Liver (tissue), 9 donors: ENCODE results near the gene MYOF. TPM values are rescaled to one million over a fixed set of nuclear protein-coding genes. Genes with fewer than 3 reads are reported as not detected.

Source experiments
- DNase-seq: peaks from one replicate; pipeline ENCODE4 v3.0.0-alpha.2; 2017; ENCODE audit warnings: low spot score
- H3K27ac ChIP-seq, 2 donors: one replicate each; pipeline ENCODE4 v1.7.0; 2013; ENCODE audit warnings: inconsistent platforms in 2 of 2, low read length in 2 of 2, control low read depth in 1 of 2, low read depth in 1 of 2, mild to moderate bottlenecking in 1 of 2
- H3K27me3 ChIP-seq, 4 donors: one replicate each; pipeline versions ENCODE4 v1.6.1 to v1.7.0; 2013; ENCODE audit warnings: low read length in 3 of 4, inconsistent platforms in 1 of 4, mild to moderate bottlenecking in 1 of 4, moderate library complexity in 1 of 4; ENCODE audit not compliant: control insufficient read depth in 4 of 4, insufficient read depth in 4 of 4
- H3K36me3 ChIP-seq, 4 donors: one replicate each; pipeline versions ENCODE4 v1.6.1 to v1.7.0; 2013; ENCODE audit warnings: low read length in 3 of 4, mild to moderate bottlenecking in 3 of 4, low read depth in 1 of 4, moderate library complexity in 1 of 4; ENCODE audit not compliant: control insufficient read depth in 4 of 4, insufficient read depth in 3 of 4
- H3K4me1 ChIP-seq, 4 donors: one replicate each; pipeline versions ENCODE4 v1.6.1 to v1.7.0; 2013; ENCODE audit warnings: low read length in 3 of 4, mild to moderate bottlenecking in 3 of 4, moderate library complexity in 1 of 4; ENCODE audit not compliant: control insufficient read depth in 4 of 4, insufficient read depth in 4 of 4
- H3K4me3 ChIP-seq, 3 donors: one replicate each; pipeline versions ENCODE4 v1.6.1 to v1.7.0; 2013; ENCODE audit warnings: low read length in 3 of 3, control low read depth in 1 of 3, low read depth in 1 of 3, mild to moderate bottlenecking in 1 of 3
- H3K9ac ChIP-seq, 2 donors: one replicate each; pipeline ENCODE4 v1.7.0; 2013; ENCODE audit warnings: low read length in 2 of 2, mild to moderate bottlenecking in 2 of 2, moderate library complexity in 2 of 2, control low read depth in 1 of 2, low read depth in 1 of 2
- H3K9me3 ChIP-seq, 4 donors: one replicate each; pipeline versions ENCODE4 v1.6.1 to v1.7.0; 2013; ENCODE audit warnings: low read length in 3 of 4; ENCODE audit not compliant: control insufficient read depth in 4 of 4
- ATF3 ChIP-seq: IDR thresholded peaks from 2 replicates; pipeline ENCODE4 v1.6.1; 2016; ENCODE audit warnings: antibody characterized with exemption
- EGR1 ChIP-seq, 2 donors: IDR thresholded peaks; 2 replicates each; pipeline ENCODE4 v1.6.1; 2016 to 2018; ENCODE audit warnings: antibody characterized with exemption in 2 of 2, low read depth in 2 of 2
- FOXA1 ChIP-seq: IDR thresholded peaks from 2 replicates; pipeline ENCODE4 v1.6.1; 2016; ENCODE audit warnings: antibody characterized with exemption
- GABPA ChIP-seq, 2 donors: IDR thresholded peaks in 1 of 2; conservative IDR thresholded peaks in 1 of 2; 2 replicates each; pipeline ENCODE4 v1.6.1; 2016; ENCODE audit warnings: antibody characterized with exemption in 2 of 2, mild to moderate bottlenecking in 1 of 2, moderate library complexity in 1 of 2
- HNF4A ChIP-seq, 2 donors: conservative IDR thresholded peaks; 2 replicates each; pipeline ENCODE4 v1.6.1; 2016; ENCODE audit warnings: antibody characterized with exemption in 2 of 2, mild to moderate bottlenecking in 2 of 2
- HNF4G ChIP-seq: IDR thresholded peaks from 2 replicates; pipeline ENCODE4 v1.6.1; 2016; ENCODE audit warnings: antibody characterized with exemption
- JUND ChIP-seq, 2 donors: IDR thresholded peaks; 2 replicates each; pipeline ENCODE4 v1.6.1; 2016; ENCODE audit warnings: antibody characterized with exemption in 2 of 2
- MAX ChIP-seq: IDR thresholded peaks from 2 replicates; pipeline ENCODE4 v1.6.1; 2016; ENCODE audit warnings: antibody characterized with exemption
- NR2F2 ChIP-seq: IDR thresholded peaks from 2 replicates; pipeline ENCODE4 v1.6.1; 2016; ENCODE audit warnings: antibody characterized with exemption
- RAD21 ChIP-seq, 2 donors: IDR thresholded peaks; 2 replicates each; pipeline ENCODE4 v1.6.1; 2016; ENCODE audit warnings: antibody characterized with exemption in 2 of 2, mild to moderate bottlenecking in 2 of 2
- REST ChIP-seq: IDR thresholded peaks from 2 replicates; pipeline ENCODE4 v1.6.1; 2016; ENCODE audit warnings: antibody characterized with exemption, mild to moderate bottlenecking
- RXRA ChIP-seq, 2 donors: IDR thresholded peaks; 2 replicates each; pipeline ENCODE4 v1.6.1; 2017 to 2018; ENCODE audit warnings: antibody characterized with exemption in 2 of 2, mild to moderate bottlenecking in 1 of 2
- SP1 ChIP-seq: IDR thresholded peaks from 2 replicates; pipeline ENCODE4 v1.6.1; 2018; ENCODE audit warnings: antibody characterized with exemption, mild to moderate bottlenecking
- TAF1 ChIP-seq: conservative IDR thresholded peaks from 2 replicates; pipeline ENCODE4 v1.6.1; 2016; ENCODE audit warnings: antibody characterized with exemption, mild to moderate bottlenecking
- YY1 ChIP-seq: IDR thresholded peaks from 2 replicates; pipeline ENCODE4 v1.6.1; 2016; ENCODE audit warnings: antibody characterized with exemption, mild to moderate bottlenecking
- WGBS: extraction: QIAGEN DNeasy Blood & Tissue Kit; methylation state at CpG from one replicate; pipeline ENCODE4 v1.1.7; 2013; 5-methylcytosine and 5-hydroxymethylcytosine counted together
- polyA plus RNA-seq, 2 donors: library from polyadenylated mRNA; stranded (reverse) in 1 of 2; unstranded in 1 of 2; fragments of 200-250 nt in 1 of 2; fragments of >200 nt in 1 of 2; fragmentation: Nextera tagmentation in 1 of 2; extraction: Ambion mirVana in 1 of 2; gene quantifications; one replicate each; pipeline versions ENCODE4 v1.2.1 to v1.2.3, GENCODE V29; 2013 to 2015
- total RNA-seq, 2 donors: library from RNA; depleted of rRNA; stranded (reverse); fragments of >200 nt; gene quantifications; one replicate each; pipeline ENCODE4 v1.2.3, GENCODE V29; 2014
- TF ChIP-seq, protein P1 (sequence below): IDR thresholded peaks from 2 replicates; pipeline ENCODE4 v1.6.1; 2016; ENCODE audit warnings: antibody characterized with exemption
- TF ChIP-seq, protein P2 (sequence below): fragments of 150-350 bp; IDR thresholded peaks from 2 replicates; pipeline ENCODE4 v1.5.1; 2017; ENCODE audit warnings: improper control_type of control experiment, low read depth, low read length; ENCODE audit not compliant: missing input control
- donor health status: healthy.
- donor health status: healthy.
- donor health status: healthy.
- donor health status: healthy.
- donor health status: healthy.

MYOF gene
- total and polyA plus RNA-seq, 4 donors: 0.89 to 5.7 (median 3.2) TPM

GRCh38 chr10:93464776-93465388 is 17.3 kb downstream of the MYOF start:
- no peaks in the 10 kb centered on the region for H3K9me3 ChIP-seq
- WGBS: 93% methylated on average over 5 of the region's 5 CpGs
- H3K27me3 ChIP-seq: no peaks in the 10 kb centered on the region
- no peak for TF ChIP-seq YY1
- TF ChIP-seq HNF4G: no peak
- no peak for TF ChIP-seq RXRA (IDR thresholded peaks at IDR 0.05)
- H3K4me1 ChIP-seq: peaks cover 0 to 10% (median 4%) of the 10 kb centered on the region in 4 donors
- no peaks in the 10 kb centered on the region for H3K36me3 ChIP-seq
- no peak overlapping the region for H3K9ac ChIP-seq
- DNase-seq: no peak
- no peak overlapping the region for H3K27ac ChIP-seq
- no peak overlapping the region for H3K4me3 ChIP-seq

- H3K27ac ChIP-seq: no peak overlapping the region
- WGBS: 80% methylated on average over 6 of the region's 6 CpGs
- no peak overlapping the region for H3K9ac ChIP-seq
- no peak for DNase-seq
- H3K9me3 ChIP-seq: no peaks in the 10 kb centered on the region
- H3K27me3 ChIP-seq: no peaks in the 10 kb centered on the region
- H3K4me3 ChIP-seq: no peak overlapping the region
- TF ChIP-seq YY1 (no peak), RAD21 (IDR thresholded peaks at IDR 0.05) (no peak), NR2F2 (no peak), GABPA (IDR thresholded peaks at IDR 0.05 in 1 of 2, conservative IDR thresholded peaks at IDR 0.05 in 1 of 2) (no peak), ATF3 (no peak), RXRA (IDR thresholded peaks at IDR 0.05) (no peak), TAF1 (no peak), REST (no peak), JUND (IDR thresholded peaks at IDR 0.05) (no peak), EGR1 (IDR thresholded peaks at IDR 0.05; ENCODE audit: low read depth in 2 of 2) (no peak), FOXA1 (no peak), SP1 (no peak), MAX (no peak), HNF4A (conservative IDR thresholded peaks at IDR 0.05) (no peak)
- TF ChIP-seq, protein P1, sequence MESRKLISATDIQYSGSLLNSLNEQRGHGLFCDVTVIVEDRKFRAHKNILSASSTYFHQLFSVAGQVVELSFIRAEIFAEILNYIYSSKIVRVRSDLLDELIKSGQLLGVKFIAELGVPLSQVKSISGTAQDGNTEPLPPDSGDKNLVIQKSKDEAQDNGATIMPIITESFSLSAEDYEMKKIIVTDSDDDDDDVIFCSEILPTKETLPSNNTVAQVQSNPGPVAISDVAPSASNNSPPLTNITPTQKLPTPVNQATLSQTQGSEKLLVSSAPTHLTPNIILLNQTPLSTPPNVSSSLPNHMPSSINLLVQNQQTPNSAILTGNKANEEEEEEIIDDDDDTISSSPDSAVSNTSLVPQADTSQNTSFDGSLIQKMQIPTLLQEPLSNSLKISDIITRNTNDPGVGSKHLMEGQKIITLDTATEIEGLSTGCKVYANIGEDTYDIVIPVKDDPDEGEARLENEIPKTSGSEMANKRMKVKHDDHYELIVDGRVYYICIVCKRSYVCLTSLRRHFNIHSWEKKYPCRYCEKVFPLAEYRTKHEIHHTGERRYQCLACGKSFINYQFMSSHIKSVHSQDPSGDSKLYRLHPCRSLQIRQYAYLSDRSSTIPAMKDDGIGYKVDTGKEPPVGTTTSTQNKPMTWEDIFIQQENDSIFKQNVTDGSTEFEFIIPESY: no peak
- TF ChIP-seq, protein P2, sequence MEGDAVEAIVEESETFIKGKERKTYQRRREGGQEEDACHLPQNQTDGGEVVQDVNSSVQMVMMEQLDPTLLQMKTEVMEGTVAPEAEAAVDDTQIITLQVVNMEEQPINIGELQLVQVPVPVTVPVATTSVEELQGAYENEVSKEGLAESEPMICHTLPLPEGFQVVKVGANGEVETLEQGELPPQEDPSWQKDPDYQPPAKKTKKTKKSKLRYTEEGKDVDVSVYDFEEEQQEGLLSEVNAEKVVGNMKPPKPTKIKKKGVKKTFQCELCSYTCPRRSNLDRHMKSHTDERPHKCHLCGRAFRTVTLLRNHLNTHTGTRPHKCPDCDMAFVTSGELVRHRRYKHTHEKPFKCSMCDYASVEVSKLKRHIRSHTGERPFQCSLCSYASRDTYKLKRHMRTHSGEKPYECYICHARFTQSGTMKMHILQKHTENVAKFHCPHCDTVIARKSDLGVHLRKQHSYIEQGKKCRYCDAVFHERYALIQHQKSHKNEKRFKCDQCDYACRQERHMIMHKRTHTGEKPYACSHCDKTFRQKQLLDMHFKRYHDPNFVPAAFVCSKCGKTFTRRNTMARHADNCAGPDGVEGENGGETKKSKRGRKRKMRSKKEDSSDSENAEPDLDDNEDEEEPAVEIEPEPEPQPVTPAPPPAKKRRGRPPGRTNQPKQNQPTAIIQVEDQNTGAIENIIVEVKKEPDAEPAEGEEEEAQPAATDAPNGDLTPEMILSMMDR: no peak
- no peaks in the 10 kb centered on the region for H3K36me3 ChIP-seq
- peaks cover 0 to 10% (median 4%) of the 10 kb centered on the region in 4 donors for H3K4me1 ChIP-seq
Measured at GRCh38 chr10:93463723-93464476, 18.2 kb downstream of the MYOF start.
